ENCODE data around the gene CLIP4.

The CLIP4 gene

GRCh38 chr2:29218071-29218470, 102.9 kb downstream of the CLIP4 start:
- no peak overlapping the region for H3K23ac ChIP-seq (ENCODE audit: low read length in 2 of 2)
- H3K4me2 ChIP-seq (ENCODE audit: low read length, poor library complexity, severe bottlenecking), result no peak overlapping the region
- no peak overlapping the region for H3K14ac ChIP-seq (ENCODE audit: low read length in 2 of 2)
- no peak for DNase-seq
- no peak overlapping the region for H3K18ac ChIP-seq (ENCODE audit: low read depth in 1 of 2, low read length in 2 of 2)
- no peaks in the 10 kb centered on the region for H3K79me1 ChIP-seq (replicated peaks; ENCODE audit: low read length, poor library complexity, severe bottlenecking)
- no peaks in the 10 kb centered on the region for H3K9me3 ChIP-seq (ENCODE audit: control insufficient read depth, low read length)
- H3K27me3 ChIP-seq (ENCODE audit: control insufficient read depth in 1 of 2, insufficient read depth in 1 of 2, low read length in 2 of 2), result peaks cover 28 to 40% of the 10 kb centered on the region in 2 experiments
- no peak overlapping the region for H2BK5ac ChIP-seq (ENCODE audit: low read depth, low read length, poor library complexity, severe bottlenecking)
- H3K4ac ChIP-seq (ENCODE audit: low read depth in 1 of 2, low read length in 2 of 2), result no peak overlapping the region
- H2BK120ac ChIP-seq (ENCODE audit: low read depth, low read length), result no peak overlapping the region
- WGBS, result 83% methylated on average over 5 of the region's 6 CpGs
- no peak overlapping the region for H4K91ac ChIP-seq (ENCODE audit: low read length)
- no peak overlapping the region for H2BK15ac ChIP-seq (ENCODE audit: low read depth, poor library complexity, severe bottlenecking)
- no peak overlapping the region for H2AFZ ChIP-seq (ENCODE audit: low read depth, low read length)
- no peak overlapping the region for H2BK12ac ChIP-seq (ENCODE audit: low read length in 2 of 2)
- no peak overlapping the region for H3K4me3 ChIP-seq (ENCODE audit: insufficient read depth in 1 of 2, low read depth in 1 of 2, low read length in 2 of 2)
- no peak overlapping the region for H3K9ac ChIP-seq (ENCODE audit: low read length)
- H2AK5ac ChIP-seq (ENCODE audit: low read length, severe bottlenecking), result no peak overlapping the region
- no peaks in the 10 kb centered on the region for H3K36me3 ChIP-seq (ENCODE audit: control insufficient read depth in 1 of 2, insufficient read depth in 2 of 2, low read depth in 1 of 2, low read length in 2 of 2)
- H3K4me1 ChIP-seq (ENCODE audit: control insufficient read depth, insufficient read depth, low read depth, low read length), result peaks cover 3% of the 10 kb centered on the region
- H4K8ac ChIP-seq (ENCODE audit: low read length), result no peak overlapping the region
- H3K27ac ChIP-seq (ENCODE audit: low read length, poor library complexity, severe bottlenecking), result no peak overlapping the region

DNA sequence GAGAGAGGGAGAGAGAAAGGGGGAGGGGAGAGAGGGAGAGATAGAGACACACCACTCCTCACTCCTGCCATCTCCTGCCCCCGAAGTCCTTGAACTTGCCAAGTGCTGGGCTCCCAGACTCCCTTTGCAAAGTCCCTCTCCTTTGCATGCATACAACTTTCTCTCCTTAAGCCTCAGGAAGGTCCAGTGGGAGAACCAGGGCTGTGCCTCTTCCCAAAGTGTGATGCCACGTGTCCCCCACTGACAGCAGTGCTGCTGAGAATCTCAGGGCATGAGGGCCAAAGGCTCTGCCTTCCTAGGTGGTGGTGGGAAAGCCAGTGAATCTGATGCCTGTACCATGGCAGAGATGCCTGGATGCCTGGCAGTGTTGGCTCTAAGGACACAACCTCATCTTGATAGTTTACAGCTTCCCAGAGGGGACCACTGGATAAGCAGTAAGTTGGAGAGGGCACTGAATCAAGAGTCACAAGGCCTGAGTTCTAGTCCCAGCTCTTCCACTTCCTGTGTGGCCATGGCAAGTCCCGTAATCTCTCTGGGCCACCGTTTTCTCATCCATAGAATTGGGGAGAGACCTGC, 103.4 kb downstream of the CLIP4 start:
- Histone ChIP-seq H2BK15ac (ENCODE audit: low read depth, poor library complexity, severe bottlenecking) (no peak overlapping the region), H3K4ac (ENCODE audit: low read depth in 1 of 2, low read length in 2 of 2) (no peak overlapping the region), H3K79me1 (replicated peaks; ENCODE audit: low read length, poor library complexity, severe bottlenecking) (no peaks in the 10 kb centered on the region), H2AK5ac (ENCODE audit: low read length, severe bottlenecking) (no peak overlapping the region), H4K8ac (ENCODE audit: low read length) (no peak overlapping the region), H3K18ac (ENCODE audit: low read depth in 1 of 2, low read length in 2 of 2) (no peak overlapping the region), H3K27me3 (ENCODE audit: control insufficient read depth in 1 of 2, insufficient read depth in 1 of 2, low read length in 2 of 2) (peaks cover 28 to 40% of the 10 kb centered on the region in 2 experiments), H3K4me3 (ENCODE audit: insufficient read depth in 1 of 2, low read depth in 1 of 2, low read length in 2 of 2) (no peak overlapping the region), H2BK12ac (ENCODE audit: low read length in 2 of 2) (no peak overlapping the region), H3K27ac (ENCODE audit: low read length, poor library complexity, severe bottlenecking) (no peak overlapping the region), H2BK5ac (ENCODE audit: low read depth, low read length, poor library complexity, severe bottlenecking) (no peak overlapping the region), H3K36me3 (ENCODE audit: control insufficient read depth in 1 of 2, insufficient read depth in 2 of 2, low read depth in 1 of 2, low read length in 2 of 2) (no peaks in the 10 kb centered on the region), H3K23ac (ENCODE audit: low read length in 2 of 2) (no peak overlapping the region), H3K4me1 (ENCODE audit: control insufficient read depth, insufficient read depth, low read depth, low read length) (peaks cover 5% of the 10 kb centered on the region), H2AFZ (ENCODE audit: low read depth, low read length) (no peak overlapping the region), H3K9me3 (ENCODE audit: control insufficient read depth, low read length) (no peaks in the 10 kb centered on the region), H4K91ac (ENCODE audit: low read length) (no peak overlapping the region), H3K4me2 (ENCODE audit: low read length, poor library complexity, severe bottlenecking) (no peak overlapping the region), H3K9ac (ENCODE audit: low read length) (no peak overlapping the region), H2BK120ac (ENCODE audit: low read depth, low read length) (no peak overlapping the region), H3K14ac (ENCODE audit: low read length in 2 of 2) (no peak overlapping the region)
- 77% methylated on average over 4 of the region's 4 CpGs for whole genome bisulfite sequencing
- no peak for DNase-seq

DNA sequence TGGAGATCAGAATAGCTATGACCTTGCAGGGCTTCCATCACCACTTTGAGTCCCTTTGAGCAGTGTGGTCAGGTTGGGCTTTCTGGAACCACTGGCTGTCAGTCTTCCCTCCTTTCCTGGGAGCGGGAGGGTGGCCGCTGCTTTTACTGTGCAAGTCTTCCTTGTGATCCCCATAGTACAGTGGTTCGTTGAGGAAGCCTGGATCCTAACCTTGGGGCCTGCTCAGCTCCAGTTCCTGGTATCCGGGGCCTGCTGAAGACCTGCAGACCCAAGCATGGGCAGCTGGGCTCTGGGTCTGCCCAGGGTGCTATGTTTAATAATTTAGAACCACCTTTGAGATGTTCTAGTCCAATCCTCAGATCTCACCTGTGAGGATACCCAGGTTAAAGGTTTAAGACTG, 104.2 kb downstream of the CLIP4 start:
- Histone ChIP-seq H3K36me3 (ENCODE audit: control insufficient read depth in 1 of 2, insufficient read depth in 2 of 2, low read depth in 1 of 2, low read length in 2 of 2) (no peaks in the 10 kb centered on the region), H3K4me3 (ENCODE audit: insufficient read depth in 1 of 2, low read depth in 1 of 2, low read length in 2 of 2) (no peak overlapping the region), H3K27me3 (ENCODE audit: control insufficient read depth in 1 of 2, insufficient read depth in 1 of 2, low read length in 2 of 2) (peaks cover 28 to 40% of the 10 kb centered on the region in 2 experiments), H4K91ac (ENCODE audit: low read length) (no peak overlapping the region), H3K9me3 (ENCODE audit: control insufficient read depth, low read length) (no peaks in the 10 kb centered on the region), H3K4me2 (ENCODE audit: low read length, poor library complexity, severe bottlenecking) (no peak overlapping the region), H3K4me1 (ENCODE audit: control insufficient read depth, insufficient read depth, low read depth, low read length) (peaks cover 6% of the 10 kb centered on the region), H3K14ac (ENCODE audit: low read length in 2 of 2) (no peak overlapping the region), H3K9ac (ENCODE audit: low read length) (no peak overlapping the region), H3K23ac (ENCODE audit: low read length in 2 of 2) (no peak overlapping the region), H2BK12ac (ENCODE audit: low read length in 2 of 2) (no peak overlapping the region), H3K4ac (ENCODE audit: low read depth in 1 of 2, low read length in 2 of 2) (no peak overlapping the region), H3K79me1 (replicated peaks; ENCODE audit: low read length, poor library complexity, severe bottlenecking) (no peaks in the 10 kb centered on the region), H3K18ac (ENCODE audit: low read depth in 1 of 2, low read length in 2 of 2) (no peak overlapping the region), H2BK120ac (ENCODE audit: low read depth, low read length) (no peak overlapping the region), H3K27ac (ENCODE audit: low read length, poor library complexity, severe bottlenecking) (no peak overlapping the region), H2AFZ (ENCODE audit: low read depth, low read length) (no peak overlapping the region), H2BK5ac (ENCODE audit: low read depth, low read length, poor library complexity, severe bottlenecking) (no peak overlapping the region), H2AK5ac (ENCODE audit: low read length, severe bottlenecking) (no peak overlapping the region), H4K8ac (ENCODE audit: low read length) (no peak overlapping the region), H2BK15ac (ENCODE audit: low read depth, poor library complexity, severe bottlenecking) (no peak overlapping the region)
- 82% methylated on average over 4 of the region's 4 CpGs for WGBS
- no peak for DNase-seq

DNA sequence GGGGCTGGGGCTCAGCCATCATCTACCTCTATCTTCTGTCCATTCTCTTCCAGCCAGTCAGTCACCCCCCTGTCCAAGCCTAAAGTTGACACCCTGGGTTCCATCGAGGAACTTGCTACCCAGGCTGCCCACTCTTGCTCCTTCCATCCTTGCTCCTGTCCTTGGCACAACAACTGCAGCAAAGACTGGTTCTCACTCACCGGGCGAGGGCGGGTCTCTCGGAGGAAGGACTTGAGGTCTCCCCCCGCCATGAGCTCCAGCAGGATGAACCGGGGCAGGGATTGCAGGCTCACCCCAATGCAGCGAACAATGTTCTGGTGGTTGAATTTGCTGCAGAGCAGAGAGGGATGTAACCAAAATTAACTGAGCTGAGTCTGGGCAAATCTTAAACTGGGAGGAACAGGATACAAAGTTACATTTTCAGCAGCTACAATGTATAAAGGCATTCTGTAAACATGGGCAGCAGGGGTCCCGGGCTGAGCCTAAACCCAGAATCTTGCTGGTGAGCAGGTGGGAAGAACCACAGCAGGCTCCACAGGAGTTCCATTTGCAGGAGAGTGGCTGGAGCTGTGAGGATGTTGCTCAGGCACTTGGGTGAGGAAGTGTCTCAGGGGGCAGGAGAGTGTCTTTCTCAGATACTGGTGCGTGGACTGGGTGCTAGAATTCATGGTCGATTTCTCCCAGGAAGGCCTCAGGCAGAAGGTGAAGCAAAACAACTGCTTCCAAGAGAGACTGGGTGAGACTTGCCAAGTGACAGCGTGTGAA, 105.5 kb downstream of the CLIP4 start:
- DNase-seq, result no peak
- Histone ChIP-seq H3K27me3 (ENCODE audit: control insufficient read depth in 1 of 2, insufficient read depth in 1 of 2, low read length in 2 of 2) (peaks cover 37 to 42% of the 10 kb centered on the region in 2 experiments), H2BK120ac (ENCODE audit: low read depth, low read length) (no peak overlapping the region), H4K91ac (ENCODE audit: low read length) (no peak overlapping the region), H3K4me3 (ENCODE audit: insufficient read depth in 1 of 2, low read depth in 1 of 2, low read length in 2 of 2) (no peak overlapping the region), H3K14ac (ENCODE audit: low read length in 2 of 2) (no peak overlapping the region), H2BK5ac (ENCODE audit: low read depth, low read length, poor library complexity, severe bottlenecking) (no peak overlapping the region), H3K4me2 (ENCODE audit: low read length, poor library complexity, severe bottlenecking) (no peak overlapping the region), H3K79me1 (replicated peaks; ENCODE audit: low read length, poor library complexity, severe bottlenecking) (no peaks in the 10 kb centered on the region), H2BK12ac (ENCODE audit: low read length in 2 of 2) (no peak overlapping the region), H3K23ac (ENCODE audit: low read length in 2 of 2) (no peak overlapping the region), H2BK15ac (ENCODE audit: low read depth, poor library complexity, severe bottlenecking) (no peak overlapping the region), H3K4ac (ENCODE audit: low read depth in 1 of 2, low read length in 2 of 2) (no peak overlapping the region), H3K36me3 (ENCODE audit: control insufficient read depth in 1 of 2, insufficient read depth in 2 of 2, low read depth in 1 of 2, low read length in 2 of 2) (no peaks in the 10 kb centered on the region), H3K27ac (ENCODE audit: low read length, poor library complexity, severe bottlenecking) (no peak overlapping the region), H2AK5ac (ENCODE audit: low read length, severe bottlenecking) (no peak overlapping the region), H3K4me1 (ENCODE audit: control insufficient read depth, insufficient read depth, low read depth, low read length) (peaks cover 8% of the 10 kb centered on the region), H3K9ac (ENCODE audit: low read length) (no peak overlapping the region), H3K9me3 (ENCODE audit: control insufficient read depth, low read length) (no peaks in the 10 kb centered on the region), H4K8ac (ENCODE audit: low read length) (no peak overlapping the region), H2AFZ (ENCODE audit: low read depth, low read length) (no peak overlapping the region), H3K18ac (ENCODE audit: low read depth in 1 of 2, low read length in 2 of 2) (no peak overlapping the region)
- WGBS, result 86% methylated on average over 12 of the region's 12 CpGs
